HG03442 (cell line): ENCODE data around the gene CYB5D1.
"Not testable (repeated sequence)": the region's sequence is repeated elsewhere in the genome, so short reads cannot be mapped to it uniquely, and the experiment has no call there.

Source experiments
- ATAC-seq: cut with Tn5 transposase; IDR thresholded peaks from one replicate; pipeline ENCODE4 v1.9.1; 2021; ENCODE audit warnings: mild to moderate bottlenecking, moderate library complexity; ENCODE audit not compliant: unreplicated experiment

The CYB5D1 gene

GRCh38 chr17:7857713-7858521 lies at the start of gene CYB5D1:
TSS of gene CYB5D1 (plus strand) at chr17:7858003. CDS start at chr17:7858135, 132 bp downstream.
- ATAC-seq, result peak; percentile 34

- no peak for ATAC-seq
These were observed 48.6 kb upstream of the CYB5D1 start for GRCh38 chr17:7809086-7809790.

GRCh38 chr17:7809791-7810343 lies 47.9 kb upstream of the CYB5D1 start:
- not testable (repeated sequence) for ATAC-seq

GRCh38 chr17:7811251-7811650 lies 46.6 kb upstream of the CYB5D1 start:
- ATAC-seq, result no peak

GRCh38 chr17:7814969-7815368 lies 42.8 kb upstream of the CYB5D1 start:
- ATAC-seq, result no peak

GRCh38 chr17:7816926-7817642 lies 40.7 kb upstream of the CYB5D1 start:
- no peak for ATAC-seq

- ATAC-seq, result no peak
These were observed 40.2 kb upstream of the CYB5D1 start for GRCh38 chr17:7817643-7817964.

- no peak for ATAC-seq
These were observed 39.8 kb upstream of the CYB5D1 start for GRCh38 chr17:7818026-7818425.

- ATAC-seq, result no peak
These were observed 38.8 kb upstream of the CYB5D1 start for GRCh38 chr17:7818746-7819645.

GRCh38 chr17:7820231-7820630 lies 37.6 kb upstream of the CYB5D1 start:
- no peak for ATAC-seq

- ATAC-seq, result no peak
These were observed 35.7 kb upstream of the CYB5D1 start for GRCh38 chr17:7822126-7822525.

GRCh38 chr17:7823581-7824001 lies 34.2 kb upstream of the CYB5D1 start:
- no peak for ATAC-seq

GRCh38 chr17:7824021-7824924 lies 33.5 kb upstream of the CYB5D1 start:
- ATAC-seq, result no peak

- no peak for ATAC-seq
These were observed 32.4 kb upstream of the CYB5D1 start for GRCh38 chr17:7825206-7825990.

GRCh38 chr17:7830616-7831015 lies 27.2 kb upstream of the CYB5D1 start:
- ATAC-seq, result no peak

GRCh38 chr17:7831233-7831632 lies 26.6 kb upstream of the CYB5D1 start:
- ATAC-seq, result no peak

GRCh38 chr17:7832431-7832830 lies 25.4 kb upstream of the CYB5D1 start:
- ATAC-seq, result no peak

GRCh38 chr17:7833011-7833794 lies 24.6 kb upstream of the CYB5D1 start:
- no peak for ATAC-seq
